ENCODE results near the gene NFIA.

- TF ChIP-seq GABPA (tag; conservative IDR thresholded peaks at IDR 0.05; ENCODE audit: low read depth) = no peak
- TF ChIP-seq POLR2AphosphoS2 (IDR thresholded peaks at IDR 0.05; ENCODE audit: low read length) = no peak
- TF ChIP-seq CBX5 (IDR thresholded peaks at IDR 0.05; ENCODE audit: borderline replicate concordance, low read depth) = no peak
- TF ChIP-seq, protein P1, sequence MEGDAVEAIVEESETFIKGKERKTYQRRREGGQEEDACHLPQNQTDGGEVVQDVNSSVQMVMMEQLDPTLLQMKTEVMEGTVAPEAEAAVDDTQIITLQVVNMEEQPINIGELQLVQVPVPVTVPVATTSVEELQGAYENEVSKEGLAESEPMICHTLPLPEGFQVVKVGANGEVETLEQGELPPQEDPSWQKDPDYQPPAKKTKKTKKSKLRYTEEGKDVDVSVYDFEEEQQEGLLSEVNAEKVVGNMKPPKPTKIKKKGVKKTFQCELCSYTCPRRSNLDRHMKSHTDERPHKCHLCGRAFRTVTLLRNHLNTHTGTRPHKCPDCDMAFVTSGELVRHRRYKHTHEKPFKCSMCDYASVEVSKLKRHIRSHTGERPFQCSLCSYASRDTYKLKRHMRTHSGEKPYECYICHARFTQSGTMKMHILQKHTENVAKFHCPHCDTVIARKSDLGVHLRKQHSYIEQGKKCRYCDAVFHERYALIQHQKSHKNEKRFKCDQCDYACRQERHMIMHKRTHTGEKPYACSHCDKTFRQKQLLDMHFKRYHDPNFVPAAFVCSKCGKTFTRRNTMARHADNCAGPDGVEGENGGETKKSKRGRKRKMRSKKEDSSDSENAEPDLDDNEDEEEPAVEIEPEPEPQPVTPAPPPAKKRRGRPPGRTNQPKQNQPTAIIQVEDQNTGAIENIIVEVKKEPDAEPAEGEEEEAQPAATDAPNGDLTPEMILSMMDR (IDR thresholded peaks at IDR 0.05 in 2 of 3, conservative IDR thresholded peaks at IDR 0.05 in 1 of 3; ENCODE audit: insufficient read depth in 2 of 3, low read depth in 1 of 3, low read length in 3 of 3) = no peak
- no peak for TF ChIP-seq ZSCAN29 (IDR thresholded peaks at IDR 0.05)
- TF ChIP-seq MNT (conservative IDR thresholded peaks at IDR 0.05) = no peak
- TF ChIP-seq ZNF12 (CRISPR knock-in tag; IDR thresholded peaks at IDR 0.05) = no peak
- TF ChIP-seq BMI1 (IDR thresholded peaks at IDR 0.05; ENCODE audit: low read length) = no peak
- no peak for TF ChIP-seq FOXK1 (CRISPR knock-in tag; IDR thresholded peaks at IDR 0.05; ENCODE audit: borderline replicate concordance)
- TF ChIP-seq ZHX1 (conservative IDR thresholded peaks at IDR 0.05; ENCODE audit: low read length) = no peak
- TF ChIP-seq, protein P2, sequence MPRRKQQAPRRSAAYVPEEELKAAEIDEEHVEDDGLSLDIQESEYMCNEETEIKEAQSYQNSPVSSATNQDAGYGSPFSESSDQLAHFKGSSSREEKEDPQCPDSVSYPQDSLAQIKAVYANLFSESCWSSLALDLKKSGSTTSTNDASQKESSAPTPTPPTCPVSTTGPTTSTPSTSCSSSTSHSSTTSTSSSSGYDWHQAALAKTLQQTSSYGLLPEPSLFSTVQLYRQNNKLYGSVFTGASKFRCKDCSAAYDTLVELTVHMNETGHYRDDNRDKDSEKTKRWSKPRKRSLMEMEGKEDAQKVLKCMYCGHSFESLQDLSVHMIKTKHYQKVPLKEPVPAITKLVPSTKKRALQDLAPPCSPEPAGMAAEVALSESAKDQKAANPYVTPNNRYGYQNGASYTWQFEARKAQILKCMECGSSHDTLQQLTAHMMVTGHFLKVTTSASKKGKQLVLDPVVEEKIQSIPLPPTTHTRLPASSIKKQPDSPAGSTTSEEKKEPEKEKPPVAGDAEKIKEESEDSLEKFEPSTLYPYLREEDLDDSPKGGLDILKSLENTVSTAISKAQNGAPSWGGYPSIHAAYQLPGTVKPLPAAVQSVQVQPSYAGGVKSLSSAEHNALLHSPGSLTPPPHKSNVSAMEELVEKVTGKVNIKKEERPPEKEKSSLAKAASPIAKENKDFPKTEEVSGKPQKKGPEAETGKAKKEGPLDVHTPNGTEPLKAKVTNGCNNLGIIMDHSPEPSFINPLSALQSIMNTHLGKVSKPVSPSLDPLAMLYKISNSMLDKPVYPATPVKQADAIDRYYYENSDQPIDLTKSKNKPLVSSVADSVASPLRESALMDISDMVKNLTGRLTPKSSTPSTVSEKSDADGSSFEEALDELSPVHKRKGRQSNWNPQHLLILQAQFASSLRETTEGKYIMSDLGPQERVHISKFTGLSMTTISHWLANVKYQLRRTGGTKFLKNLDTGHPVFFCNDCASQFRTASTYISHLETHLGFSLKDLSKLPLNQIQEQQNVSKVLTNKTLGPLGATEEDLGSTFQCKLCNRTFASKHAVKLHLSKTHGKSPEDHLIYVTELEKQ (CRISPR knock-in tag; IDR thresholded peaks at IDR 0.05) = no peak
- no peak for TF ChIP-seq MAX (CRISPR knock-in tag; IDR thresholded peaks at IDR 0.05)
These were observed 78.2 kb downstream of the NFIA start for GRCh38 chr1:61160526-61160925.
